ENCODE data around the gene ADA.
"Not testable (repeated sequence)": the region's sequence is repeated elsewhere in the genome, so short reads cannot be mapped to it uniquely, and the experiment has no call there.

Gene ADA

GRCh38 chr20:44599715-44600114 lies 51.8 kb downstream of the ADA start:
- DNase-seq (ENCODE audit: low read depth) = no peak

- no peak for DNase-seq (ENCODE audit: low read depth)
These were observed 52.8 kb downstream of the ADA start for GRCh38 chr20:44598423-44599305.

- no peak for DNase-seq (ENCODE audit: low read depth)
These were observed 53.6 kb downstream of the ADA start for GRCh38 chr20:44597930-44598329.

- no peak for DNase-seq (ENCODE audit: low read depth)
These were observed 54.0 kb downstream of the ADA start for GRCh38 chr20:44597516-44597915.

GRCh38 chr20:44596876-44597275 lies 54.6 kb downstream of the ADA start:
- DNase-seq (ENCODE audit: low read depth) = no peak

GRCh38 chr20:44596010-44596409 lies 55.5 kb downstream of the ADA start:
- no peak for DNase-seq (ENCODE audit: low read depth)

GRCh38 chr20:44594730-44595129 lies 56.8 kb downstream of the ADA start:
- DNase-seq (ENCODE audit: low read depth) = no peak

- no peak for DNase-seq (ENCODE audit: low read depth)
These were observed 57.7 kb downstream of the ADA start for GRCh38 chr20:44593751-44594150.

GRCh38 chr20:44592366-44592765 lies 59.1 kb downstream of the ADA start:
- no peak for DNase-seq (ENCODE audit: low read depth)

GRCh38 chr20:44590980-44591778 lies 60.3 kb downstream of the ADA start:
- DNase-seq (ENCODE audit: low read depth) = no peak

- DNase-seq (ENCODE audit: low read depth) = no peak
These were observed 62.0 kb downstream of the ADA start for GRCh38 chr20:44589537-44589936.

- not testable (repeated sequence) for DNase-seq (ENCODE audit: low read depth)
These were observed 63.2 kb downstream of the ADA start for GRCh38 chr20:44588321-44588720.

GRCh38 chr20:44587035-44587980 lies 64.2 kb downstream of the ADA start:
- DNase-seq (ENCODE audit: low read depth) = no peak

- no peak for DNase-seq (ENCODE audit: low read depth)
These were observed 65.1 kb downstream of the ADA start for GRCh38 chr20:44586289-44586911.

- DNase-seq (ENCODE audit: low read depth) = no peak
These were observed 66.2 kb downstream of the ADA start for GRCh38 chr20:44585057-44585963.

GRCh38 chr20:44584162-44584561 lies 67.3 kb downstream of the ADA start:
- DNase-seq (ENCODE audit: low read depth) = no peak

GRCh38 chr20:44583157-44583556 lies 68.3 kb downstream of the ADA start:
- DNase-seq (ENCODE audit: low read depth) = no peak

- no peak for DNase-seq (ENCODE audit: low read depth)
These were observed 69.0 kb downstream of the ADA start, which contains the start of gene PKIG for GRCh38 chr20:44582311-44583025. Gene PKIG (plus strand): TSS chr20:44582579. CDS start chr20:44614557, 31,978 bp downstream.

GRCh38 chr20:44581515-44581914 lies 70.0 kb downstream of the ADA start:
- DNase-seq (ENCODE audit: low read depth) = no peak
